Activated T-cell treated with anti-CD3 and anti-CD28 coated beads, Interleukin-2, amount 50 U/mL, for 48 hours (primary cell): ENCODE measurements around the gene TMEM179.

Experiments used
- DNase-seq, 2 experiments: peaks; one replicate each; pipeline ENCODE4 v3.0.0-alpha.2; 2020

Gene TMEM179

DNA sequence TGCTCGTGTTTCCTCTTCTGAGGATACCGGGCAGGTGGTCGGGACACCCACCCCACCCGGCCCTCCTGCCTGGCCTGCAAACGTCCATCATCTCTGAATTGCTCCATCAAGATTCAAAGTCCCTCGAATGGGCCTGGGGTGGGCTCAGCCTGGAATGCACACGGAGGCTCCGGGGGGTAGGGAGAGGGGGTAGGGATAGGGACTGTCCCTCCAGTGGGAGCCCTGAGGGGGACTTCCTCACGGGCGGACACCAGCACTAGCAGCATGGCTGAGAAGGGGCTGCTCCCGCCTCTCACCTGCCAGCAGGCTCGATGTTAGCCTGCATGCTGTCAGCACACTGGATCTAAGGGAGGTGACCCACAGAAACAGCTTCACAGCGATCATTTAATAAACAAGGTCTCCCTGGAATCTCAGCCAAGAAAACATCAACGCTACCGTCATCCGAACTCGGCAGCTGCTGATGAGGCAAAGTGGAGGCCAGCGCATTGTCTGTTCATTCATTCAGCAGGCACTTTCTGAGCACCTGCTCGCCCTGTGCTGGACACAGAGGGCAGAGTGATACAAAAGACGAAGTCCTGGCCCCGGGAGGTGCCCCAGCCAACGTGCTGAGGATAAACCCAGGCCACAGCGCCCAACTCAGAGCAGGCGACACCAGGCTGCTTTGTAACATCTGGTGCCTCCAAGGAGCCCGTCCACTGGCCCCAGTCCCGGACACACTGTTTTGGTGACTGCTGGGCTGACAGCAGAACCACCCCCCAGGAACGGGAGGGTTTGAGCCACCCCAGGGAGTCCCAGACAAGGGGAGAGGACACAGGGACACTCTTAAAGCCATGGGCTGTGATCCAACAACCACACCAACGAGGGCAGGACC, 6.3 kb downstream of the TMEM179 start:
- no peak for DNase-seq

- no peak for DNase-seq
These were observed 7.0 kb downstream of the TMEM179 start for GRCh38 chr14:104597576-104597975.

- DNase-seq = no peak
These were observed 7.6 kb downstream of the TMEM179 start for GRCh38 chr14:104596927-104597351.

DNA sequence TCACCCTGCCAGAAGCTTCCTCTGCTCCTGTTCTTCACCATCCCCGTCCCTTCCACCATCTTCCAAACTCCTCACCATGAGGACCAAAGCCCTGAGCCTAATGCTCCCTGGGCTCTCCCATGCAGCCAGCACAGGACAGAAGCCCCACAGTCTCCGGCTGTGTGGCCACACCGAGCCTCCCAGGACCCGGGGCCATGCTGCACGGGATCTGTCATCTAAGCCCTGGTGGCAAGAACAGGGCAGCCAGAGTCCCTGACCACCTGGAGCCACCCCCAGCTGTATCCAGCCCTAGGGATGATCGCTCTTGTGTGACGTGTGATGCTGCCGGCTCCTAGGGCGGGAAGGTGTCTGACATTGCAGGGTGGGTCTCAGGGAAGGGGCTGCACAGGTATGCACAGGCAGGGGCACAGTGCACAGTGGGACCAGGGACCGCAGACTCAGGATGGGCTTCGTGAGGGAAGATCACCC, 8.1 kb downstream of the TMEM179 start:
- DNase-seq = no peak

GRCh38 chr14:104595911-104596450, 8.6 kb downstream of the TMEM179 start:
- no peak for DNase-seq

DNA sequence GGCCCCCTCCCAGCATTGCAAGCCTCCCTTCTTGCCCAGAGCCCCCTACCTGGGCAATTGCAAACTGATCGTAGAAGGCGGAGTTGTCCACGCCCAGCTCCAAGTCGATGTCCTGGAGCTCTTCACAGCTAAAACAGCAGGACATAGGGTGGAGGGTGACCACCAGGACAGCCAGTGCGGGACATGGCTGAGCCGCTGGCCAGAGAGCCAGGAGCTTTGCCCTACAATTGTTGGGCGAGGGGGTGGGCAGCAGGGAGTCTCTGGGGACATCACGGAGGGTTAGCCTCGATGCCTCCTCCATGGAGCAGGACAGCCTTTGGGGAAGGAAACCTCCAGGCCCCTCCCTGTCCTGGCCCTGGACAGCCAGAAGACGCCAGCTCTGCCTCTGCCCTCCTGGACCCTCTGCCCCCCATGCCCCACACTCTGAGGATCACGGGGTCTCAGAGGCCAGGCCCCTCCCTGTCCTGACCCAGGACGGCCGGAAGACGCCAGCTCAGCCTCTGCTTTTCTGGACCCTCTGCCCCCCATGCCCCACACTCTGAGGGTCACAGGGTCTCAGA, 9.4 kb downstream of the TMEM179 start:
- no peak for DNase-seq

- DNase-seq = no peak
These were observed 10.1 kb downstream of the TMEM179 start for GRCh38 chr14:104594310-104595046.

DNA sequence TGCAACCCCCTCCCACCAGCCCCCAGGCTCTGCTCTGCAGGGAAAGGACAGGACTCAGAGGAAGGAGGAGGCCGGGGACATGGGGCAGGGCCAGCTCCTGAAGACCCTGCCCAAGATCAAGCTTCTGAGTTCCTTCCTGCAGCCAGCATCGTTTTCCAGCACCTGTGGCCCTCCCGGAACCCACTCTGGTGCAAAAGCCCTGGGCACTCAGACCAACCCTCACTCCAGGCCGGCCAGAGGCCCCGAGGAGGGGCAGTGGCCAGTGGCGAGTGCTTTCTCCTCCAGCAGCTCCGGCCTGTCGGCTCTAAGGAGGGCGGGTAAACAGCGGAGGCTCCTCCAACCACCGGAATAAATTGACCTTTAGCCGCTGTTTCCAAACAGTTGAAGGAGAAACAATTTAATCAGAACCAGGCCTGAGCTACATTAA, 10.8 kb downstream of the TMEM179 start:
- DNase-seq = no peak

GRCh38 chr14:104593241-104593701, 11.3 kb downstream of the TMEM179 start:
- no peak for DNase-seq

GRCh38 chr14:104592785-104593184, 11.8 kb downstream of the TMEM179 start:
- DNase-seq = no peak

DNA sequence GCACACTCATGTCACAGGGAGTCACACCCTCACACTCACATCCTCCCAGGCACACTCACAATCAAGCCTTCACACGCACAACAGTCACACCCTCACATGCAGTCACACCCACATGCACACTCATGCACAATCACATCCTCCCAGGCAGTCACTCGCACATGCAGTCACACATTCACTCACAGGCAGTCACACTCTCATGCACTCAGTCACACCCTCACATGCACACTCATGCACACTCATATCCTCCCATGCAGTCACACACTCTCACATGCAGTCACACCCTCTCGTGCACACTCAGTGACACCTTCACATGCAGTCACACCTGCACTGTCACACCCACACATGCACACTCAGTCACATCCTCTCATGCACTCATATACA, 12.3 kb downstream of the TMEM179 start:
- no peak for DNase-seq

DNA sequence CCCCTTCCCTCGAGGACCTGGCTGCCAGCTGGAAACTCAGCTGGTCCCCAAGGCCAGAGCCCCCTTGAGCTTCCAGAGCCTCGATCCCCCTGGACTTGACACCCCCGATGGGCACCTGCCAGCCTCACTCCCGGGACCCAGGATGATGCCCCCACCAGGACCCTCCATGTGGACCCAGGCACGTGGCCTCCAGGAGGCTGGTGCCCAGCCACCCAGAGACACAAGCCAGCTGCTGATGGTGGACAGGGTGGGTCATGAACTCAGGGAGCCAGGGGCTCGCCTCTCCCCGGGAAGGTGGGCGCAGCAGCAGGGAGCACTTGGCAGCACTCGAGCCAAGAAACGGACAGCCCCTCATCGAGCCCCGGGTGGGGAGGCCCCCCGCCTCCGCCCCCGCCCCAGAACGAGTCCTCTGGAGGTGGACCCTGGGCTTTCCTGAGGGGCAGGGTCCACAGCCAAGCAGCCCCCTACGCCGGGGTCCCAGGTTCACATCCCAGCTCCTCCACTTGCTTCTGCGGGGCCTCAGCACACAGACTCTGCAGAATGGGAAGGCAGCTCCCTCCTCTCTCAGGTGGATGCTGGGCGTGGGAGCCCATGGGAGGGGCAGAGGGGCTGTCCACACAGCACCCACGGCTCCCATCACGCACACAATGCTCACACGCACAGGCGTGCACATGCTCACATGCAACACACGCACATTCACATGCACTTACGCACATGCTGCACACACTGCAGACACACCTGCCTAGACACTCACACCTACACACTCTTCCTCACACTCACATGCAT, 12.9 kb downstream of the TMEM179 start:
- no peak for DNase-seq

DNA sequence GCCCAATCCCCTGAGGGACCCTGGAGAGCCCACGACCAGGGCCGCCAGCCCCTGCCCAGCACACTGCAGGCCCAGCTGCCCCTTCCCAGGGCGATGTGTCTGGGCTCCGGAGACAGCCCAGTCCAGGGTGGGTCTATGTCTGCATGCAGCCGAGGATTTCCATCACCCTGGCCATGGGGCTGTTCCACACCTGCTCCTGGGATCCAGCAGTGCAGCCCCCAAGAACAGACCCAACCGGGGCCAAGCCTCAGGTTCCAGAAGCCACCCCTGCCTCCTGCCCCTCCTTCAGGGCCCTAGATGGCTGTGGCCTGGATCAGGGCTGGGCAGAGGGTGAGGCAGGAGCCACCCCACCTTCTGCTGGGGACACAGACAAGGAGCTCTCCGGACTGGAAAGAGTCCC, 13.5 kb downstream of the TMEM179 start:
- DNase-seq = no peak

DNA sequence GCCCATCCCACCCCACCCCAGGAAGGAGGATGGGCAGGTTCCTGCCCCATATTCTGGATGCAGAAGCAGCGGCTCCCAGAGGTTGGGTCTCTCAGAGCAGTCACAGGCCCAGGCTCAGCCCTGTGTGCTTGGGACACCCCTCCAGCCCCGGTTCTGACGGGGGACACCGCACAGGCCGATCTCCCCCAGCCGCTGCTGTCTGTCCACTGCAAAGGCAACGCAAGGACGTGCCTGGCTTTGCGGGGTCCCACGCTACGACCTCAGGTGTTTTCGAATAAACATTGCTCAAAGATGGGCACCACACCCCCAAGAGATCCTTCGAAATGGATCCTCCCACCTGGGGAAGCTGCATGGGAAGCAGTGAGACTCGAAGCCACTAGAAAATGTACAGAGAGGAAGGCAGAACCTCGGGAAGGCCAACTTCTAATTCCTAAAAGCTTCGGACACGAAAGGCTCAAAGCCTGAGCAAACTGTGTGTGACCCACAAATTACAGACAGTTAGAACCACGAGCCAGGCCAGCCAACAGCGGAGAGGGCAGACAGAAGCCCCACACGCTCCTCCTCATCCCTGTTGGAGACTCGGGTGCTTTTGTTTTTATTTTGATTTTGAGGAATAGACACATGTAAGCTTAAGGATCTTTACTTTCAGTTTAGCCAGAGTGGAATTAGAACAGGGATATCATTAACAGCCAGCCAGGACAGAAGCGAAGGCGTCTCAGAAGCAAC, 14.2 kb downstream of the TMEM179 start:
- DNase-seq = no peak

DNA sequence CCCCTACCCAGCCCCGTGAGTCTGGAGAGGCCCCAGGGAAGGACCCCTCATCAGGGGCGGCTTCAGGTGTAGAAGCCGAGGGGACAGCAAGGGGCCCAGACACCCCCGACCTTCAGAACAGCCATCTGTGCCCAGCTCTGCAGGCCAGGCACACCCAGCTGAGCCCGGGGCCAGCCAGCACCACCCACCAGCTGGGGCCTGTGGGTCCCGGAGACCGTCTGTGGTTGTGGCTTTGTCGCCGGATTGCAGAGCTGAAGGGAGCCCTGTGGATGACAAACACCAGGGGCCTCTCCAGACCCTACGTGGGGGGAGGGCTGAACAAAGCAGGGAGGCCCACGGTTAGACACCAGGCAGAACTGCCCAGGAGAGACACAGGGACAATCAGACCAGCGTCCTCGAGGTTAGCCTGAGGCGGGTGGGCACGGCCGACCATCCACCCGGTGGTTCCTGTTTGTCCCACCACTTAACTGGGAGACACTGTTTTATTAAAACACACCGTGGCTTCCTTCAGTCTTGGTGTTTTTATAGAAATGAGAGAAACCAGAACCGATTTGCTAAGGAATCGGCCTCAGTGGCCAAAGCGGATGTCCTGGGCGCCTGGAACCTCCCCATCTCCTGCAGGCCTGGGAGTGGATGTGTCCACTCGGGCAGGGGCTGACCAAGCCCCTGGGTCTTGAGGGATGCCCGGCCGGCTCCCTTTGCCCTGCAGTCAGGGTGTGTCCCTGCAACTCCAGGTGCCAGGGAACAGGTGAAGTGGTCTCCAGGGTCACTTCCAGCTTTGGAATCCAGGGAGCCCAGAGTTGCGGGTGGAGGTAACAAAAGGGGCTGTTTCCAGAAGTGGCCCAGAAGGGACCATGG, 15.0 kb downstream of the TMEM179 start:
- DNase-seq = no peak

GRCh38 chr14:104588066-104588857, 16.3 kb downstream of the TMEM179 start:
- no peak for DNase-seq

GRCh38 chr14:104587641-104588040, 16.9 kb downstream of the TMEM179 start:
- DNase-seq = no peak

GRCh38 chr14:104586832-104587620, 17.5 kb downstream of the TMEM179 start:
- no peak for DNase-seq
